Omental fat pad (tissue), 4 donors: ENCODE measurements around the gene SAFB. TPM values are rescaled to one million over a fixed set of nuclear protein-coding genes. Genes with fewer than 3 reads are reported as not detected.

Source experiments
- ATAC-seq: fragments of 150-250 bp; one replicate; pipeline ENCODE4 v1.9.1; 2016; ENCODE audit warnings: mild to moderate bottlenecking, moderate library complexity; ENCODE audit not compliant: low FRiP score
- DNase-seq: peaks from one replicate; pipeline ENCODE4 v3.0.0-alpha.2; 2019; ENCODE audit warnings: low spot score
- total RNA-seq, 4 donors: library from RNA; depleted of rRNA; stranded (reverse); fragments of >200 nt; gene quantifications; one replicate each; pipeline ENCODE4 v1.1.0, GENCODE V29; 2016
- TF ChIP-seq, protein P1 (sequence below), 3 donors: fragments of 450-650 bp; IDR thresholded peaks; one replicate each; pipeline ENCODE4 v1.5.1; 2016 to 2017; ENCODE audit warnings: antibody characterized with exemption in 3 of 3, mild to moderate bottlenecking in 3 of 3, moderate library complexity in 2 of 3

The SAFB gene
- total RNA-seq, 4 donors from 2014 or later, result 56.7 to 139 (median 86.9) TPM

DNA sequence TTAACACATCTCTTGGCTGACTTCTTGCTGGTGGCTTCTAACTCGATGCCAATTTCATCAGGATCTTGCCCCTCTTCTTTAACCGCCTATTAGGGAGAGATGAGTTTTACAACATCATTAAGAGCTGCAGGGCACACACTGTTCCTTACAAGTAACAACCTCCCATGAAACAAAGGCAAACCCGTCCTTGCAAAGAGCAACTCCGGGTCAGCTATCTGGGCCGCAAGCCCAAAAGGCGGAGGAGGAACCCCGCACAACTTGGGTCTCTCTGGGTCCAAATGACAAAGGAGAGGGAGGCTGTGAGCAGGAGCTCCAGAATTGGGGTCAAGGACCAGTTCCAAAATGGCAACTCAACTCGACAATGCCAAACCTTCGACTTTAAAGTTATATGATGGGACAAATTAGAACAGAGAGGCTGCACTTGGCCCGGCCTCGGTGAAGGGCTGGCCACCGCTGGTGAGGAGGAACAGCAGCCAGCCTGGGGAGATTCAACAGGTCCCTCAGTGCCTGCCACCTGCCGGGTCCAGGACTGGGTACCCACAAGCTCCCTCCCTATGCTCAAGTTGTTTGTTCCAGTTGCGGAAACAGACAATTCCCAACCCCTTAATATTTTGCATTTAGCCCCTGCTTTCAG lies 1.5 kb upstream of the SAFB start:
- ATAC-seq (no peak), DNase-seq (no peak)
- TF ChIP-seq, protein P1, sequence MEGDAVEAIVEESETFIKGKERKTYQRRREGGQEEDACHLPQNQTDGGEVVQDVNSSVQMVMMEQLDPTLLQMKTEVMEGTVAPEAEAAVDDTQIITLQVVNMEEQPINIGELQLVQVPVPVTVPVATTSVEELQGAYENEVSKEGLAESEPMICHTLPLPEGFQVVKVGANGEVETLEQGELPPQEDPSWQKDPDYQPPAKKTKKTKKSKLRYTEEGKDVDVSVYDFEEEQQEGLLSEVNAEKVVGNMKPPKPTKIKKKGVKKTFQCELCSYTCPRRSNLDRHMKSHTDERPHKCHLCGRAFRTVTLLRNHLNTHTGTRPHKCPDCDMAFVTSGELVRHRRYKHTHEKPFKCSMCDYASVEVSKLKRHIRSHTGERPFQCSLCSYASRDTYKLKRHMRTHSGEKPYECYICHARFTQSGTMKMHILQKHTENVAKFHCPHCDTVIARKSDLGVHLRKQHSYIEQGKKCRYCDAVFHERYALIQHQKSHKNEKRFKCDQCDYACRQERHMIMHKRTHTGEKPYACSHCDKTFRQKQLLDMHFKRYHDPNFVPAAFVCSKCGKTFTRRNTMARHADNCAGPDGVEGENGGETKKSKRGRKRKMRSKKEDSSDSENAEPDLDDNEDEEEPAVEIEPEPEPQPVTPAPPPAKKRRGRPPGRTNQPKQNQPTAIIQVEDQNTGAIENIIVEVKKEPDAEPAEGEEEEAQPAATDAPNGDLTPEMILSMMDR (IDR thresholded peaks at IDR 0.05), result no peak

DNA sequence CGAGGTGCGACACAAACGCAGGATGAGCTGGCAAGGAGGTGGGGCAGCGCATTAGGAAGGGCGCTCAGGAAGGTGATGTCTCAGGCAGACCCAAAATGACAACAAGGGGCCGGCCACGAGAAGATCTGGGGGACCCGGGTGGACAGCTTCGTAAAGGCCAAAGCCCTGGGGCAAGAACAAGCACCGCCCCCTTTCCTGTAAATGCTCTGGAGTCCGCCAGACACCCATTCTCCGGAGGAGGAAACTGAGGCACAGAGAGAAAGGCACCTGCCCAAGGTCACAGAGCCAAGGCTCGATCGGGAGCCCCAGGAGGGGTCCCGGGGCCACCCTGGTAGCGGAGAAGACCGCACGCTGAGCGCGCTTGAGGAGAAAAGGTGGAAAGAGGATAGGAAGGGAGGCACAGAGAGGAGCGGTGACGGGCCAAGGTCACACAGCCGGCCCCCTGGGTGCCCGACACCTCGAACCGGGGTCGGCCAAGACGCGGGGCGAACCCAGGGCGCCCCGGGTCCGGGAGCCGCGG lies 878 bp upstream of the SAFB start:
- TF ChIP-seq, protein P1 (IDR thresholded peaks at IDR 0.05), result no peak
- no peak for ATAC-seq
- DNase-seq, result no peak

DNA sequence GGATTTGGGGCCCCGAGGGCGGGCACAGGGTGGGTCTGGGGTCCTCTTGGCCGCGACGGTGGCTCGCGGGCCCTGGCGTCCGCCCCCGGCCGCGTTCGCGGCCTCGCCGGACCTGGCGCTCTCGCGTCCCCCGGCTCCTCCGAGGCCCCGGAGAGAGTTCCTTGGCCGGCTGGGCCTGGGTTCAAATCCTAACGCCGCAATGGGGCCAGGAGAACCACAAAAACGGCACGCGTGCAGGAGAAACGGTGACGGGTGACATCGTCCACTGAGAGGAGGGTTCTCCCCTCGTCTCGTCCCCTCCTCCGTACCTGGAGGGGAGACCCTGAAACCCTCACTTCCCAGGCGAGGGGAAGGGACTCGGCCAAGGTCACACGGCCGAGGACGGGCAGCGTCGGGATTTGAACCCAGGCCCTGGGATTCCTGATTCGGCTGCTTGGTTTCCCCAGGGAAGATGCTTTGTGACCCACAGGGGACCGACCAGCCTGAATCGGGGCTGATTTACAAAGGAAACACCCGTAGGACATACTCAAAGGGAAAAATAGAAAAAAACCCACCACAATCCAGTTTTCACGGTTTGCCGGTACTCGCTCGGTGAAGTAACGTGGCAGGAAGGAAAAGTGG lies 624 bp downstream of the SAFB start:
- TF ChIP-seq, protein P1 (IDR thresholded peaks at IDR 0.05), result no peak
- no peak for DNase-seq
- no peak for ATAC-seq

DNA sequence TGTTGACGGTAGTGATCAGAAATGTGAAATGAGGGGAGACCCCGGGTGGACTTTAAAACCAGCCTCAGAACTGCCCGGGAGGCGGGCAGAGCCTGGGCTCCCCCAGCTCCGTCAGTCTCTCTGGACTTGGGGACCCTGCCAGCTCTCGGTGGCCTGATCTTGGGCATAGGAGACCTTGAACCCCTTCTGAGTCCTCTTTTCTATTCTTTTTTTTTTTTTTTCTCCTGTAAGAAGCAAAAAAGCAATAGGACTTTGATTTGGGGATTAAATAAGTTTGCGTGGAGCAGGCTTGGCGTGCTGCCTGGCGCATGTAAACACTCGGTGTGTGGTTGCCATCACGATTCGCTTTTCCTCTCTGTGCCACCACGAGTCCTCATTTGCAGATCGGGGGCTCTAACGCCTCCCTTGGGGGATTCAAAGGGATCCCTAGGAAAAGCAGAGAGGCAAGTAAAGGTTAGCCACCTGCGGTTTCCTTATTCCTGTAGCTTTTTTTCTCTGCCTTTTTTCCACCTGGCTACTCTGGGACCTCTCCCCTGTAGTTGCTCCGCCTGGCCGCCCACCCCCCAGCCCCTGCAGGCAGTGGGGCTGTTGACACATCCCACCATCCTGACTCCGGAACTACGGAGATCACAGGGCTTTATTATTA lies 1.3 kb downstream of the SAFB start:
- DNase-seq (no peak), ATAC-seq (no peak)
- TF ChIP-seq, protein P1 (IDR thresholded peaks at IDR 0.05), result no peak

DNA sequence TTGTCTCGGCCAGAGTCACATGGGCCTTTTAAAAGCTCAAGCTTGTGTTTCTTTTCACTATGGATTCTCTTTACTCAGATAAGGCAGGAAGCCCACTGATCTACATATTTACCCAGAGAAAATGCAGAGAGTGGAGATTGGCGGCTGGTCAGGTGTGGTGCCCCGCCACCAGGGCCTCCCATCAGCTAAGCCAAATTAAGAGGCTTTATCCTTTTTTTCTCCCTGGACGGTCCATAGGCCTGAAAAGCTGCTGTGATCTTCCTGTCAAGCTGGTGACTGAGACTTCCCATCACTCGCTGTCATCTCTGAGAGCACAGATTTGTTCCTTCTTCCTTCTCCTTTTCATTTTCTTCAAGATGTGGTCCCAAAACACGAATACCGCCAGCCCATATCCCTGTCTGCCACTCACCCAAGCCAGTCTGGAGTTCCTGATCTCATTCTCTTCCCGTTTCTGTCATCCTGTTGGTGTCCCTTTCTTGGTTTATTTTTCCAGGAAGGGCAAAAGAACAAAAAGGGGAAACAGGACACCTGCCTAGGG lies 1.9 kb downstream of the SAFB start:
- TF ChIP-seq, protein P1 (IDR thresholded peaks at IDR 0.05), result no peak
- DNase-seq (no peak), ATAC-seq (no peak)

DNA sequence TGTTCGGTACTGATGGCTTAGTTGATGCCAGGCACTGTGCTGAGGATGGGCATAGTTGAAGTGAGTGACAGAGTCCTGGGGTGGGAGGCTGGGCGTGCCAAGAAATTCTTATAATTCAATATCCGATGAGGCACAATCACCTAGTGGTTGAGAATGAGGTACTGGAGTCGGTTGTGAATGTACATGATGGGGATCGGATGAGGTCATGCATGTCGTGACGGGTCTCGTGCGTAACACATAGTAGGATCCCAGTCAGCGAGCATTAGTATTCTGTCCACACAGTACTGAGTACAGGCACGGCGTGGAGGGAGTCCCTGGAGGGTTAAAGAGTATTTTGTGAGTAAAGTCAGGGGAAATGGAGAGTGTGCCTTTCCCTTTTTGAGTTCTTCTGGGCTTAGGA lies 2.8 kb downstream of the SAFB start:
- DNase-seq, result no peak
- ATAC-seq, result no peak
- TF ChIP-seq, protein P1 (IDR thresholded peaks at IDR 0.05), result peak in 1 of 3 donors; percentile 11
